ENCODE results near the gene PDLIM7.

- TF ChIP-seq CTCF (IDR thresholded peaks at IDR 0.05) (no peak), POLR2A (IDR thresholded peaks at IDR 0.05) (no peak), POLR2AphosphoS5 (IDR thresholded peaks at IDR 0.05; ENCODE audit: insufficient read depth in 1 of 2, low read depth in 1 of 2) (no peak)
These were observed 22.9 kb upstream of the PDLIM7 start for GRCh38 chr5:177520271-177520670.

All from vagina (tissue), 2 donors.